PFSK-1 (cell line): ENCODE data around the gene TRPC4.

ENCODE experiments used
- FOXP2 ChIP-seq: optimal IDR thresholded peaks from 2 replicates; pipeline ENCODE3; 2011; ENCODE audit warnings: borderline replicate concordance, control low read depth, inconsistent platforms; ENCODE audit not compliant: insufficient read depth; ENCODE audit errors: extremely low read length, extremely low read depth
- POLR2AphosphoS5 ChIP-seq: IDR thresholded peaks from 2 replicates; pipeline ENCODE4 v1.6.1; 2012; ENCODE audit warnings: low read depth, mild to moderate bottlenecking, control low read depth, low read length, moderate library complexity
- REST ChIP-seq, 2 experiments: IDR thresholded peaks; 2 replicates each; pipeline versions ENCODE4 v1.6.1 to v1.8.0; 2011 to 2012; ENCODE audit warnings: low read depth in 2 of 2, low read length in 2 of 2, control low read depth in 1 of 2, inconsistent platforms in 1 of 2, mild to moderate bottlenecking in 1 of 2, moderate library complexity in 1 of 2; ENCODE audit not compliant: insufficient read depth in 1 of 2
- SIN3A ChIP-seq: IDR thresholded peaks from 2 replicates; pipeline ENCODE4 v1.6.1; 2012; ENCODE audit warnings: mild to moderate bottlenecking, low read length, moderate library complexity, borderline replicate concordance; ENCODE audit not compliant: insufficient read depth
- TAF1 ChIP-seq: IDR thresholded peaks from 2 replicates; pipeline ENCODE4 v1.6.1; 2012; ENCODE audit warnings: low read length, control low read depth, borderline replicate concordance; ENCODE audit not compliant: insufficient read depth

TRPC4 gene

DNA sequence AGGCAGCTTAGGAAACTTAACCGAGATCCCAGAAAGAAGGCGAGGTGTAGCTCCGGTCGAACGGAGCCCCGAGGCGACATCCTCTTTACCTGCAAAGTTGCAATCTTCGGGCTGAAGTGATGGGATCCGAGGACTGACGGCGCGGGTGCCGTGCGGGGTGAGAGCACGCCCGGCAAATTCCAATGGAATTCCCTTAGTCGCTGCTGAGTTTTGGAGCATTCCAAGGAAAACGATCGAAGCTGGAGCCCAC, 141 bp downstream of the TRPC4 start:
- no peak for TF ChIP-seq REST (IDR thresholded peaks at IDR 0.05; ENCODE audit: insufficient read depth in 1 of 2, low read depth in 2 of 2, low read length in 2 of 2)
- TF ChIP-seq TAF1: no peak
- no peak for TF ChIP-seq SIN3A
- no peak for TF ChIP-seq FOXP2

DNA sequence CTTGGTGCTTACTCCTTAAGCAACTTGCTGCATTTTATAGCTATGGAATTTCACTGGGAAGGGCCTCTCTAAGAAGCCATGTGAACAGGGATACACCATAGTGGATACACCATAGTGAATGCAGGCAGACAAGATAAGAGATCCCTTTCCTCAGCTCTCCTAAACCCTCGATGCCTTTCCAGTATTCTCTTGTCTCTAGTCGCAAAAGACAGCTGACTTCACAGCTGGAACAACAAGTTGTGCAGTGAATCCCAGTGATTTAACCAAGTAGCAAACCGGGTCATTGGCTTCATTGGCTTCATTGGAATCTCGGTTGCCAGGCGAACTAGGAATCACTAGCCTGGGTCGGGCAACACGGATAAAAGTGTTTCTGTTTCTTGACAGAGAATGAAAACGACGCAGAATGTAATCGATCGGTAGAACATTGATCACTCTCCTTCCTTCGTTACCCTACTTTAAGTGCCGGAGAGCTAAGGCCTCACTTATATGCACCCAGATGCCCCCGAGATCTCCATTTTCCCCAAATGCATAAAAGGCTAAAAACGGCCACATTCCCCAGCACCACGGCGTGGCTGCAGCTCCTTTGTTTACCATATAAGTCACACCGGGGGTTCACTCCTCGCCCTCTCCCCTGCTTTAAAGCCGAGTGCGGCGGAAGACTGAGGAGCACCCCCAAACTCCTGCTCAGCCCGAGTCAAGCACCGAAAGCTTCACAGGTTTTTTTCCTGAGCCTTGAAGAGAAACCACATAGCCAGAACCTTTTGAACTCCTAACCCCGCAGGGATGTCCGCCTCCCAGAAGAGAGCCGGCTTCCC, 674 bp downstream of the TRPC4 start:
- TF ChIP-seq POLR2AphosphoS5 (no peak), SIN3A (no peak), REST (IDR thresholded peaks at IDR 0.05; ENCODE audit: insufficient read depth in 1 of 2, low read depth in 2 of 2, low read length in 2 of 2) (no peak)

DNA sequence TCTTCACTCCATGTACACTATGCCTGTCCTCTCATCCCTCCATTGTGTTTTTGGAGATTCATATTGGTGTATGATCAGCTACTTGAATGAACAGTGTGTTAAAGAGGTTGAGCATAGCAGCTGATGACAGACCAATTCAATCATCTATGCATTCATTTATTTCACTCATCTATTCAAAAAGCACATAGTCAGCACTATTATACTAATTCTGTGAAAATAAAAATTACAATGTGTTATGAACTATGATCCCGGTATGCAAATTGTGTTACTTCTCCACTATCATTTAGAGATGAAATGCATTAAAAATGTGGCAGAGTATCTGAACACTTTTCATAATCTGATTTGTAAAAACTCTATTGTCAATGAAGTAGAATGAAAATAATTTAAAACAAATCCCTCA, 5.9 kb downstream of the TRPC4 start:
- no peak for TF ChIP-seq REST (IDR thresholded peaks at IDR 0.05; ENCODE audit: insufficient read depth in 1 of 2, low read depth in 2 of 2, low read length in 2 of 2)
- TF ChIP-seq TAF1: no peak

DNA sequence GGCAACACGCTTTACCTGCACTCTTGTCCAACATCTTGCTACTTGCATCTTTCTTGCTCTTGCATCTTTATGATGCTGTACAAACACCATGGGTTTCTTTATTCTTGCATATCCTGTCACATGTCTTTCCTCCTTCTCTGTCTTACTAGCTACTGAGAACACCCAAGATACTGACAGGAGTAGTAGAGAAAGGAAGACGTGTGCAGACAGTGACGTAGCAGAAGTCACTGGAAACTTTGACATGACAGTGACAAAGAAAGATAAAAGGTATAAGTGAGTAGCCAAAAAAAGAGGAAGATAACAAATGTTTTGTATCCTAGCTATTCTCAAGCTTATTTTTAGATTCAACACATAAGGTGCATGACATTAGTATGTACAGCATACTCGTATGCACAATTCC, 34.2 kb downstream of the TRPC4 start:
- TF ChIP-seq SIN3A (no peak), REST (IDR thresholded peaks at IDR 0.05; ENCODE audit: insufficient read depth in 1 of 2, low read depth in 2 of 2, low read length in 2 of 2) (no peak), TAF1 (no peak), POLR2AphosphoS5 (no peak), FOXP2 (no peak)

GRCh38 chr13:37833411-37833810, 36.2 kb downstream of the TRPC4 start:
- no peak for TF ChIP-seq FOXP2
- TF ChIP-seq REST (IDR thresholded peaks at IDR 0.05; ENCODE audit: insufficient read depth in 1 of 2, low read depth in 2 of 2, low read length in 2 of 2): no peak
- no peak for TF ChIP-seq POLR2AphosphoS5
- TF ChIP-seq TAF1: no peak
- no peak for TF ChIP-seq SIN3A
